ENCODE data around the gene PRKCE.

Gene PRKCE

DNA sequence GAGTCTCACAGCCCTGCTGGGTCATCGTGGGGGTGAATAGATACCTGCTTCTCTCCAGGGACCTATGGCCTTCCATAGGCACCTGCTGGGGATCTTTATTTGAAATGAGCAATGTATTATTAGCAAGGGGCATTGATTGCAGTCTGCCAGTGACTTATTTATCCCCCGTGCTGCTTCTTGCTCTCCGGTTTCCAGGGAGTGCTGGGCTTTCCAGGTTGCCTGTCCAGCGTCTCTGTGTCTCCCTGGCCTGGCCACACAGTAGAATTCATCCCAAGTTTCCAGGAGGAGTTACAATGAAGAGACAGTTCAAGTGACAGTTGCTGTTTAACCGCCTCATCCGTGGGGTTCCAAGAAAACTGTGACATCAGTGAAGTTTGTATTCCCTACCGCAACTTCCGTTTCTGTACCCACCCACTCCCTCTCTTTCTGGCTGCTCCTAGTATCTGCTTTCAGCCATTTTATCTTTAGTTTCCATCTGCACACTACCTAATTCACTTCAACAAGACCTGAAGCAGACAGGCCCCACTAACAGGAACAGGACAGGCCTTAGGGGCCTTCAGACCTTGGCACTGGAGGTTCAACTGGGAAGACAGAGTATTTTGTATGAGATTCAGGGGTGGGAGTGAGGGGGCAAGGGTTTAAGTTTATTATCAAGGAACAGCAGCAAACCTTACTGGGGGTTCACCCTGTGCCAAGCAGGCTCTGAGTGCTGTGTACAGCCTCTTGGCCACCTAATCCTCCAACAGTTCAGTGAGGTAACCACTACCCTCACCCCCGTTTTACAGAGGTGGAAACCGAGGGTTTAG lies 134.8 kb downstream of the PRKCE start:
- DNase-seq, result no peak

DNA sequence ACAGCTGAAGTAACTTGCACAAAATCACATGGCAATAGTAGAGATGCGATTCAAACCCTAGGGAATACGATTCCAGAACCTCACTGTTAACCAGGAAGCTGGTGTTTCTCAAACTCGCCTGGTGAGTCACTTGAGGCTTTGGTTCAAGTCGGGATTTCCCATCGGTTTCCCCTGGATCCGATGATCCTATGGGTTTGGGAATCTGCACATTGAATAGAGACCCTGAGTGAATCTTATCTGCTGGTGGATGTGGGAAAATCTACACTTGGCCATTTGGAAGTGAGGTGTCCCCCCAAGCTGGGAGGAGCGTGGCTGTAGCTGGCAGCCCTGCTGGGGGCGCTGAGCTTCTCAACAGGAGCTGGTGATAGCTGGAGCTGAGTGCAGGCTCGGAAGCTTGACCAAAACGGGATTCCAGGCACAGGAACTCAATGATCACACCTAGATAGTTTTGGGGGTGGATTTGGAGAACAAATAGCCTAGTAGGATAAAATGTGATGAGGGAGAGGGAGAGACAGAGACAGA lies 135.4 kb downstream of the PRKCE start:
- DNase-seq, result no peak

DNA sequence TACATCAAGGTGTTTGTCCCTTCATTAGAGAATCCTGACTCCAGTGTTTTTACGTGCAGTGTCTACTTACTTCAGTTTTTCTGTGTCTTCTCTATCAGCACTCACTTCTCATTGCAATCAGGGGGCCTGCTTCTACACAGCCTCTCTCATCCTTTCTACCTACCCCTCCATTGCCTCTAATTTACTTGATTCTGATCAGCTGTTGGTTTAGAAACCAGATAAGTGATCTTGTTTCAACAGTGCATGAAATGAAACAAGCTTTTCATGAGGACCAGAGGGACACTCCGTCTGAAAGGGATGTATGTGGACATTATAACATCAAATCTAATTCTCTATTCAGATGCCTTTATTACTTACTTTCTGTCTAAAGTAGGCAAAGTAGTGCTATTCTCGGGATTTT lies 136.9 kb downstream of the PRKCE start:
- DNase-seq, result no peak

DNA sequence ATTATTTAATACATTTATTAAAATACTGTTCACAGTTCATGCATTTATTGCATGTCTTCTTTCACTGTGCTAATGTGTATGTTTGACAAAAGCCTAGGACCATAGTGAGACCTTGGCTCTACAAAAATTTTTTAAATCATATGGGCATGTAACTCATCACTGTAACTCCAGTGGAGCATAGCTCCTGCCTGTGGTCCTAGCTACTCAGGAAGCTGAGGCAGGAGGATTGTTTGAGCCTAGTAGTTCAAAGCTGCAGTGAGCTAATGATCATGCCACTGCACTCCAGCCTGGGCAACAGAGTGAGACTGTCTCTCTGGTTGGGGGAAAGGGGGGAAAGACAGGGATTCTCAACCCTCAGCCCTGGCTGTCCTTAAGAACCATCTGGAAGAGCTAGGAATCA lies 137.8 kb downstream of the PRKCE start:
- DNase-seq, result no peak

DNA sequence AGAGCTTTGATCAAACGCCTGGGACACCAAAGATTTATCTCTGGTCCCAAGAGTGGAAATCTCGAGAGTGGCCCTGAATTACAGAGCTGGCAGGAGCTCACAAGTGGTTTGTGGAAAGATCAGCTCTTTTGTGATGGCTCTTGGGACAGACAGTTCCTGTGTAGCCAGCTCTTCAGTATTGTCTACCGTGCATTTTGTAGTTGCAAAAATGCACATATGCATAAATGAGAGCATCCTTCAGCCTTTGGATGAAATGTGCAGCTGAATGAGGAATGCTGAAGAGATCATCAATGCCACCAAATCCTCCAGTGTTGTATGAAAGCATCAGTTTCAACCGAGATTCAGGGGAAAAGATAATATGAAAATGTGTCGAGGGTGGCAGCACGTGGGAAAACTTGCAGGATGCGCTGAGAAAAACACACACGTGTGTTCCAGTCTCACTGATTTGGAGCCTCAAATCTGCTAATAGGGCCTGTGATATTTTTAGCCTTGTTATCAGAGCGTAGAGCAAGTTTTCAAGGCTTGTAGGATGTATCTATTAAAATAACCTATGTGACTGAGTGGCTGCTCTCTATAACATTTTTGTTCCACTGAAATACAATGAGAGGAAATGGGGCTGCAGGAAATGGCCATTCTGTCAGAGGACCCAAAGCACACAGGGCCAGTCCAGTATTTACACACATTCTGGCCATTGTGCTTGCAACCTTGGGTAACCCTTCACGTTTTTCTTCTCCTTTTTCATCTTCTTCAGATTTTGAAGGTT lies 138.7 kb downstream of the PRKCE start:
- no peak for DNase-seq

DNA sequence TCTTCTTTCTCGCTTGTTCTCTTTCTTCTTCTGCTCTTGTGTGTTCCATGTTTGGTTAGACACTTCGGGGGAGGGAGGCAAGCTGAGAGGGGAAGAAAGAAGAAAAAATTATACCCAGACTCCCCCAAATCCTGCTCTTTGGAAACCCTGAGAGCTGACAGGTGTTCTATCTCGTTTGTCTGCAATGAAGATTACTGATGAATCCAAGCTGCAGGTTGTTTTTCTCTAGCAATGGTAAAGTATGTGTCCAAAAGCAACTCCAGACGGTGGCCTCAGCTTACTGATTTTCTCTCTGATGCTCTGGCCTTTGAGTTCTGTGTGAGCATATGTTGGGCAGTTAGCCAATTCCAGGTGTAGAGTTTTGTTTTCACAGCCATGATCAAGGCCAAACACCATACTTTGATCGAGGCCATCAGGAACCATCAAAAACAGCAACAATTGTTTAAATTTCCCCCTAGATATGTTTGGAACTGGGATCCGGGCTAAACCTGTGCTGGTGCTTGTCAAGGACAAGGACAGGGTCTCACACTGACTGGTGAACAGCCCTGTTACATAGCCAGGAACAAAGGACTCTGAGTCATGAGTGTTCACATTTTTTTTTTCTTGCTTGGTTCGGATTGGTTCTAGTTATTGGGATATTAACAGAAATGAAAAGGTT lies 142.0 kb downstream of the PRKCE start:
- no peak for DNase-seq

DNA sequence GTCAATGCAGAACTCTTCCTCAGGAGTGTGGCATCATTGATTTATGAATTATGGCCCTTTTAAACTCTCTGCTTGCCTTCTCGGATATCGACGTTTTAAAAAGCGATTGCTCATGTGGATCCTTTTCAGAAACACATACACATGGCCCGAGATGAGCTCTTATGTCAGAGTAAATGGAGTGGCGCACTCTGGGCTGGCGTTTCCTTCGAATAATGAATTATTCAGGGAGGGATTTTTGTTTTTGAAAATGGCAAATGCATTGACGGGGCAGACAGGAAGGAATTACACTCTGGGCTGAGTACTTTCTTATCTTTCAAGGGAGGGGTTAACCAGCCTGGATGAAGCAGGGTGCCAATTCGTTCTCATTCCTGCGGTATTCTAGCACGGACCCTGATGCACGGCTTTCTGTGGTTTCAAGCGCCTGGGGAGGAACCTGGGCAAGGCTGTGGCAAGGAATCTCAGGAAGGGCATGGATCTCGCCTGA lies 142.7 kb downstream of the PRKCE start:
- no peak for DNase-seq

DNA sequence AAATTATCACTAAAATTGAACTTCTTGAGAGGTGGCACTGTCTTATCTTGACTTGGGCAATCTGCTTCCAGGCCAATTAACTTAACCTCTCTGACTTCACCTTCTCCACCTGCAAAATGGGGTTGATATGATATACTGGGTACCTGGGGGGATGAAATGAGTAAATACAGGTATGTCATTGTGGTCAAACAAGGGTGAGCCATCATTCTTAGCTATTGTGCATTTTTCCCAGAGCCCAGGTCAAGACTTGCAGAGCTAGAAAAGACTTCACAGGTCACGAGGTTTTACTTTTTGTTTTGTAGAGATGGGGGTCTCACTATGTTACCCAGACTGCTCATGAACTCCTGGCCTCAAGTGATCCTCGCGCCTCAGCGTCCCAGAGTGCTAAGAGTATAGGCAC lies 145.0 kb downstream of the PRKCE start:
- no peak for DNase-seq

DNA sequence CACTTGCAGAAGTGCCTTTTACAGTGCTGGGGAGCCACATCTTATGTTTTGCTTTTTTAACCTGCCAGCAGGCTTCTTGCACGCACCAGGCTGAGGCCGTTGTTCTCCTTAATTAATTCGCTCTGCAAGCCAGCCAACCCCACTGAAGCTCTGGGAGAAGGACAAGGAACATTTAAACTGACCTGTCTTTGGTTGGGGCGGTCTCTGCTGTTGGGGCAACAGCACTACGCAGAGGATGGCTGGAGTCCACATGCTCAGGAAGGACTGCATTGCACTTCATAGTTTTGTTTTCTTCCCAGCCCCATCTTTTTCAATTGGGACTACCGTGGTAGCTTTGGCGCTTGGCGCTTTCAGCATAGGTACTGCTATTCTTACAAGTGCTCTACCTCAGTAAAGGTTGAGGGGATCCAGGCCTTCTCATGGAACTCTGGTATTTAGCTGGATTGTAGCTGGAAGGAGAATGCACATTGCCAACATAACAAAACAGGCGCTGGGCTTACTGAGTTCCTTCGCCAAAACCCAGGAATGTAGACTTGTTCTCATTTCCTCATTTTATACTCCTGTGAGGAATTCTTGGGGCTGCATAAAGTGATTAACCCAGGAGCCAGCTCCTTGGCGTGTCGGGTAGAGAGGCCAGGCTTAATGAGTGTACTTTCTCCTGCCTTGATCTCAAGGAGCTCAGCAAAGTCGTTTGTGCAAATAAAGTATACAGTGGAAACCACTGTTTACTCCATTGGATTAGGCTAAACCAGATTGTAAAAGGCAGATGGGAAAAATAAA lies 146.2 kb downstream of the PRKCE start:
- DNase-seq, result no peak

DNA sequence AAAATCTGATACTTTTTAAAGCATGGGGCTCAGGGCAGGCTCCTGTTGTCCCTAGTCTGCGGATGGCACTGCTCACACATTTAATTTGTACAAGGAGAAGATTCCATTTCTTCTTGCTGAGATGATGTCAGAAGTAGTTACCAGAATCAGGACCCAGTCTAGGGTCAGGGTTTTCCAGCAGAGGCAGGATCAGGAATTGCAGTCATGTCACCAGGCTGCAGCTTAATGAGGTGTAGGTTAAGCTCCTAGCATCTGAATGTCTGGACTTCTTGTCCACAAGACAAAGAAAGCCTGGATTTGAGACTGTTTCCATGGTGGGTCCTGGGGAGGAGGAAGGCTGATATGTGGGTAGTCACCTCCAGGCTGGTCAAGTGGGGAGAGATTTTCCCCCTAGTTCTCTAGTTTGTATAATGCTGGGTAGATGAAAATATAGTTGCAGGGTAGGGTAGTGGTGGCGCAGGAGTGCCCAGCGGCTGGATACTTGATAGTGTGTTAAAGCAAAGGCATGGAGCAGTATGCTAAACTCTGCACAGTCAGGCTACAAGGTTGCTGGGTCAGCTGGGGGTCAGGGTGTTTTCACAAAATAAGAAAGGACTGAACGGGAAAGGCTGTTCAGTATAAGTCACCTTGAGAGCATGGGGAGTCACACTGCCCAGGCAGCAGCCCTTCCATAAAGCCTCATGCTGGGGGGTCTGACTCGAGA lies 148.4 kb downstream of the PRKCE start:
- no peak for DNase-seq

DNA sequence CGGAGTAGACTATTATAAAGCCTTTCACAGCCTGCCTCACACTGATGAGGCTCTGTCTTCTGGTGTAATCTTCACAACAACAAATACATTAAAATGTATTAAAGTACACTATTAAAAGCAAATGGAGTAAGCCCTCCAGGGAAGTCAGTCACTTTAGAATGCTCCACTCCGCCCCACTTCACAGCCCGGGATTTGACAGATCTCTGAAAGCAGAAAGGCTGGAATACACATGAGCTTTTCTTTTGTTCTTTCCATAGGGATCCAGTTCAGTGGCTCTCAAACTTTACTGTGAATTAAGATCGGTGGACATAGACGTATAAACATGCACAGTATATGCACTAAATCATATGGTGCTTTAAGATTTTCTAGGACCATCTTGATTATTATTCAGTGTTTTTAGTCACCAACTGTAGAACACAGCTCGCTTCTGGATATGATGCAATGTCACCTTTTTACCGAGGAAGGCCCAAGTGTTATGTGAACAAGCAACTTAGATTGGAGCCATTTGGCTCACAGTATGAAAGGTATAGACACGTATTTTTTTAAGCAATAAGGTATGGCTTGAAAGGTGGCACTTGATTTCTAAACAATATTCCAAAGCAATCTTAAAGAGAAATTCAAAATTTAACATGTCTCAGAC lies 151.1 kb downstream of the PRKCE start:
- DNase-seq, result no peak

DNA sequence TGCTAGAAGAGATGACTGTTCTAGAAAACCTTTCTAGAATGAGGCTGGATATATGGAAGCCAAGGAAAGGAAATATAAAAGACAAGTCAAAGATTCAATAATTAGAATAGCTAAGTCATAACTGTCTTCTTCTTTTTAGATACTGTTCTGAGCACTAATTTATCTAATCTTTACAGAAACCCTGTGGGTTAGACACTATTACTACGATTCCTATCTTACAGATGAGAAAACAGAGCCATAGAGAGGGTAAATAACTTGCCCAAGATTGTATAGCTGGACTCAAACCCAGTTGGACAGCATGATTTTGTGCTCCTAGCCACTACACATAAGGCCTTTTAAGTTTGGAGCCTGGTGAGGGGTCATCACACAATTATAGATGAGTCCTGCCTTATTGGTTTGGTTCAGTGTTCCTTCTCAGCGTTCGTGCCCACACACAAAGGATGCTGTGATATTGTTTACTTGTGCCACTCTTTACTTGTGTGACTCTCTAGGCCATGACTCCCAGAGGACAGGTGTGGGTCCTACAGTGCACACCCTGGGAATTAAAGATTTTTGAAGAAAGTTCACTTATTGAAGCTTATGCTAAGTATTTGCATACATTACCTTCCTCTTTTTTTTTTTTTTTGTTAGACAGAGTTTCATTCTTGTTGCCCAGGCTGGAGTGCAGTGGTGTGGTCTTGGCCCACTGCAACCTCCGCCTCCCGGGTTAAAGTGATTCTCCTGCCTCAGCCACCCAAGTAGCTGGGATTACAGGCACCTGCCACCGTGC lies 153.7 kb downstream of the PRKCE start:
- DNase-seq, result no peak

DNA sequence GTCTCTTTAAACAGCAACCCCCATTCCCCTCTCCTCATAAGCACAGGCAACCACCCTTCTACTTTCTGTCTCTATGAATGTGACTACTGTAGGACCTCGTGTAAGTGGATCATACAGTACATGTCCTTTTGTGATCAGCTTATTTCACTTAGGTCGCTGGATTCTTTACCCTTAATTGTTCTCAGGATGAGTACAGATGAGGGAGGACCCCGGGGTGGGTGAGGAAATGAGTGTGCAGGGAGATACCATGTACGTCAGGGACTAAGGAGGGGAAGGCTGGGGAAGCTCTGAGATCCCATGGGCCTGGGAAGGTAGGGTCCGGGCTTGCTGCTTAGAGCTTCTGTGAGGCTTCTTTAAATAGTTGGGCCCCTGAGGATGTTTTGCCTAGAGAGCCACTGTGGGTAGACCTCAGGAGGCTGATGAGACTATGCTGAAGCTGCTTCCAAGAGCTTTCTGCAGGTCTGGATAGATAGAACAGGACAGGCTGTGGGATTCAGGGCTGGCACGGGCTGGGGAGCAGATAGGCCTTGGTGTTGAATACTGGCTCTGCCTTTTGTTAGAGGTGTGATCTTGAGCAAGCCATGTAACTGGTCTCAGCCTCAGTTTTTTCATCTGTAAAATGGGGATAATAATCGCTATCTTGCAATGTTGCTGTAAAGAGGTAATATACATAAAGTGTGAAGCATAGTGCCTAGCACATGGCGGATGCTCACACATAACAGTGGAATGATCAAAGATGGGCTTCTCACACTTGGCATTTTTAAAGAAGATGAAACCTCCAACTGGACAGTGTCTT lies 155.3 kb downstream of the PRKCE start:
- DNase-seq, result no peak

DNA sequence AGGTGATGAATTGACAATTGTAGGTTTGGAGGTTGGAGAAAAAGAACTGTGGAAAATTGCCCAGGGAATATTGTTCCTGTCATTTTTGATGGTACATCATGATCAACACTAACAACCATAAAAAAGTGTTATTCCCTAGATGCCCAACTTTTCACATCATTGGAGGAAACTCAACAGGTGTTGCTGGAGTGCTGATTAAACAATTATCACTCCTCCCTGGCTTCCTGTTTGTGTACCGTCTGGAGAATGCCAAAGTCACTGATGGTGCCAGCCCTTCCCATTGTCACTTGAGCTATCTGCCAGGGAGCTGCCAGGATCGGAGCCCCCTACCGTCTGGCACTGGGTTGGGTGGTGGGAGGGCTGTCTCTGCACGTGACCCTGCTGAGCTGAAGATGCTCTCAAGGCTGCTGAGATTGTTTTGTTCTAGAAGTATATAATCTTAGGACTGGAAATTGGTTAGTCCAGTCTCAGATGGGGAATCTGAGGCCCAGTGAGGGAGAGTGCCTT lies 156.9 kb downstream of the PRKCE start:
- no peak for DNase-seq

DNA sequence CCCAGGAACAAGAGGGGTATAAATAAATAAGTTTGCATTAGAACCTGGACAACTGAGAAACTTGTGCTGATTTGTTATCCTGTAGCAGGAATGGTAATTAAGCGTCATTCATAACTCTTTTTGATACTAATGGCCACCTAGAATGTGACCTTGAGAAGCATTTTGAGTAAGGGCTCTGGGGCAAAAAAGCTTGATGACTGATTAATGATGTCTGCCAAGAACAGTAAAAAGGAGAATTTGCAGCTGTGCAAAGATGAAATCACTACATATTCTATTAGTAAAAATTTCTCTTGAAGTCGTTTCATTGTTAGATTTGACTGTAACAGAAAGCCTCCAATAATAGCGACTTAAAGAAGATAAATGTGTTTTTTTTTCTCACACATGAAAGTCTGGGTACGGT lies 157.7 kb downstream of the PRKCE start:
- no peak for DNase-seq

DNA sequence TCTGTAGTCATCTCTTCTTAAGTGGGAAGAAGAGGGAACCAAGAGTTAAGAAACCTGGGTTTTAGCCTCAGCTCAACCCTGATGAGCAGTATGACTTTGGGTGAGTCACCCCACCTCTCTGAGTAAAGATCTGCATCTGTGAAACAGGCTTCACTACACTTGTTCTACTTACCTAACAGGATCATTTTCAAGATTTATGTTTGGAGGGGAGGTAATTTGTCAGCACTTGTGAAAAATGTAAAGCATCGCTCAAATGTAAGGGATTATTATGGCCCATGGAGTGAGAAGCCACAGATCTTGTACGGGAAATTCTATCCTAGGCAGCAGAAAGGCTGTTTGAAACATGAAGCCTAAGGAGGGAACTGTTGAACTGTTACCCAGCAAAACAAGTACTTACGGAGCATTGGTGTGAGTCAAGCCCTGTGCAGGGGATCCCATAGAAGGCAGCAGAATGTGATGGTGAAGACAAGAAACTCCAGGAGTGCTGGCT lies 160.6 kb downstream of the PRKCE start:
- DNase-seq, result no peak

DNA sequence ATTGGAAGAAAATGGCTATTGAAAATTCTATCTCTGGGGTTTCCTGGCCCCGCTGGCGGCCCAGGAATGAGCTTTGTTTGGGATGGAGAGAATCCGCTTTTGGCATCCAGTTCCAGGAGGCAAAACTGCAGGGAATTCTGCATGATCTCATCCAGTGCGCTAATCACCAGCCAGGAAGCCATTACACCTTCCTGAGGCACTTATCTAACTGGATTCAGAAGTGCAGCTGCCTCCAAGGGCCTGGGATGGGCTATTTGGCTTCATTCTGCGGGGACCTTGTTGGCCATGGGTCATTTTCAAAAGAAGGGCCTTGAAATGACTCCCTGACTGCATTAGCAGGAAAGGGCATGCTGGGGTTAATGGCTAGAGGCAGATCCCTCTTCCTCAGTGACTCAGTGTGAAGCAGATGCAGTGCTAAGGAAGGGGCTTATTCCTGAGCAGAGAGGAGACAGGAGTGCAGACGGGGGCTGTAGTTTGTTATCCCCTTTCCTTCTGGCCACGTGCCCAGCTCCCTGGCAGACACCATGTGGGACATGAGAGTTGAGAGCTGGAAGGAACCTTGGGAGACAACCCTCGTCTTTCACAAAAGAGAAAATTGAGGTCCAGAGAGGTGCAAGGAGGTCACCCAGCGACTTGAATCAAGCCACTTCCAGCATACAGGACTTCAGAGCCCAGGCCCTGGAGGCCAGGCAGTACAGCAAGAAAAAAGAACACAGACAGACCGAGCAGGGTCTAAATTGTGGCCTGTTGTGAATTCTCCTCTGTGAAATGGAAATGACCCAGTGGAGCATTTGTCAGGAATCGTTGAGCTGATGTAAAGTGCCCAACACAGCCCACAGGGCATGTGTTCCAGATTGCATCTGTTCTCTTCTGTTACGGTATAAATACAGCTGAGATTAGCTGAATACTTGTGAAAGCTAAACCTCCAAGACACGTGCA lies 161.8 kb downstream of the PRKCE start:
- no peak for DNase-seq

DNA sequence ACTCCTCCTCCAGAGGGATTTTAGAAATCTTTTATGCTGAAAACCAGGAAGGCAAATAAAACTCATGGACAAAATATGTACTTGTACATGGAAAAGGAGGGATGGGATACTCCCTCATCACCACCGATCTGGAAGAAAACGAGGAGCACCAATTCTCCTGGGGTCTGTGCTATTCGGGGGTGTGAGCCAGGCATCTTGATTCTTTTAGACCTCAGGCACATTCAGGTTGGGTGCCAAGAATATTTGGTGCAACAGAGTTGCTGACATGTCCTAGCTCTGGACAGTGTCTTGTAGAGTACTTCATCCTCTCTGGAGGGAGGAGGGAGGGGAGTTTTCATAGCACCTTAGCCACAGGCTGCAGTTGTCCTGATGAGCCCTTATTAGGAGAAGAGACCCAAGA lies 163.0 kb downstream of the PRKCE start:
- no peak for DNase-seq
